T-helper 2 cell treated with Interferon-gamma antibody and Interleukin-4, amounts not matched to agents 100 ng/mL and 5 ng/mL, for 36 hours (primary cell): Measurements from ENCODE around the gene FARP1. TPM values are rescaled to one million over a fixed set of nuclear protein-coding genes. Genes with fewer than 3 reads are reported as not detected.

ENCODE experiments used
- intact Hi-C: fragments of 100-400 bp; cut with micrococcal nuclease; formaldehyde crosslinking; loops from one replicate; pipeline ENCODE4 v1.15.1; 2023
- total RNA-seq: library from RNA; stranded (reverse); gene quantifications from 2 replicates; pipeline ENCODE4 v1.2.3, GENCODE V29; 2022

FARP1 gene
- total RNA-seq, 1 donor from 2014 or later: 0.57 TPM

DNA sequence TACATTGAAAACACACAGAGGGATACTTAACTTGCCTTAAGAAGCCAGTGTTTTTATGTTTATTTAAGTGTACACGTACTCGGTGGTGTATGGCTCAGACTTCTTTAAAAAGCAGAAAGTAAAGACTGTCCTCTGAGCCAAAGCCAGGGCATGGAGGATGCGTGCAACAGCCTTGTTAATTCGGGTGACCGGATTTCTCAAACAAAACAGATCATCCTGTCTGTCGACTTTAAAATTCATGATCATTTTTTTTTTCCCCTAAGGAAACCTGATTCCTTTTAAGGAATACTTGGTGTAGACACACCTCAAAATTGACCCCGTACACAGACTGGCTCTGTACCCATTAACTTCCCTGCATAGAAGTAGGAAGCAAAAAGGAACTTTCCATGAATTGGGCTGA is 158.8 kb downstream of the FARP1 start:
- intact Hi-C loops: no loop called here

DNA sequence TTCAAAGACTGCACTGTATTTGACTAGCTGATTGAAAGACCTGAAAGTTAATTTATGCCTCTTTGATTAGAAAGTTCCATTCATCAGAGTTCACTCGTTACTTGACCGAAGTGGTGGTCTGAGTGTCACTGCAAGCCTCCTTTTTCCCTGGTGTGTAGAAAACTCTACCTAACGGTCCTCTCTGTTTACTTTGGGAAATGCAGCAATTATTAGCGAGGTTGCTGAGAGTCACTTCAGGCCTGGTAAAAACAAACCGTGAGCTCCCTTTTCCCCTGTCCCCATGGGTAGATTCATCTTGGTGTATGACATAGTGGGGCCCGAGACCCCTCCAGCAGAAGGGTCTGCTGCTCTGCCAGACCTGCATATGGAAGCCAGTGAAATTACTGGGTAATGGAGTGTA is 161.0 kb downstream of the FARP1 start:
- intact Hi-C loops: no loop called here

DNA sequence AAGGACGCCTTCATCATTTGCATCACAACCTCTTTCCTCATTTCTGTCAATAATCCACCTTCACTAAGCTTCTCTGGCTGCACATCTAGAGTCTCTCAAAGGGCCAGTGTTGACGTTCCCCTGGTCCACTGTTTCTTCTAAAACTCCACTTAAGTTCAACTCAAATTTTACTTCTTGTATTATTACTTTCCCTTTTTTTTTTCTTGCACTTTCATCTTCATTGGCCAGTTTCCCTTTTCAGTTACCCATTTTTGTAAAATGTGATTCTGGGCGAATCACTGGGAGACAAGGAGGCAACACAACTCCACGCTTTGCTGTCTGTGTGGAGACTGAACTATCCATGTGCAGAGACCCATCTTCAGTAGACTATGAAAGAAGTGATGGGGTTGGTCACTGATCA is 162.8 kb downstream of the FARP1 start:
- intact Hi-C loops: no loop called here

DNA sequence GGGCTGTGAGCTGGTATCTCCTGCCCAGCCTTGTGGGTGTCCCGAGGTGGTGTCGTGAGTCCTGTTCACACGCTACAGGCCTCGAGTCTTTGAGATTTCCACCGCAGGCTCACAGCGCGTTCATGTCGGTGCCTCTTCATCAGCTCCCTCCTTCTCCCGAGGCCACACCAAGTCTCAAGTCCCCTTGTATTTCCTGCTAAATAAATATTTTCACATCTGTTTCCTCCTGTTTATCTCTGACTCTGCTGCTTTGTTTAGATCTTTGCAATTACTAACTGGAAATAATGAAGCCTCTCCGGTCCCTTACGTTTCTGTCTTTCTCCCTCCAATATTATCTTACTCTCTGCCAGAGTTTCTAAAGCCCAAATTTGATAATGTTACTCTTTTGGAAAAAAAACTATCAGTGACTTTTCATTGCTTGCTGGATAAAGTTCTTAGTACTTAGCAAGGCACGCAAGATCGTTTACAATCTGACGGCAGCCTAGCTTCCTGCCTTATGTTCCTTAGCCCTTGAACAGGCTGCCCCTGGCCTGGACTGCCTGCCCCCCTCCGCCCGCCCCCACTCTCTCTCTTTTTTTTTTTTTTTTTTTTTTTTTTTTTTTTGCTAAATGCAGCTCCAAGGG is 164.7 kb downstream of the FARP1 start:
- intact Hi-C loops: no loop called here

DNA sequence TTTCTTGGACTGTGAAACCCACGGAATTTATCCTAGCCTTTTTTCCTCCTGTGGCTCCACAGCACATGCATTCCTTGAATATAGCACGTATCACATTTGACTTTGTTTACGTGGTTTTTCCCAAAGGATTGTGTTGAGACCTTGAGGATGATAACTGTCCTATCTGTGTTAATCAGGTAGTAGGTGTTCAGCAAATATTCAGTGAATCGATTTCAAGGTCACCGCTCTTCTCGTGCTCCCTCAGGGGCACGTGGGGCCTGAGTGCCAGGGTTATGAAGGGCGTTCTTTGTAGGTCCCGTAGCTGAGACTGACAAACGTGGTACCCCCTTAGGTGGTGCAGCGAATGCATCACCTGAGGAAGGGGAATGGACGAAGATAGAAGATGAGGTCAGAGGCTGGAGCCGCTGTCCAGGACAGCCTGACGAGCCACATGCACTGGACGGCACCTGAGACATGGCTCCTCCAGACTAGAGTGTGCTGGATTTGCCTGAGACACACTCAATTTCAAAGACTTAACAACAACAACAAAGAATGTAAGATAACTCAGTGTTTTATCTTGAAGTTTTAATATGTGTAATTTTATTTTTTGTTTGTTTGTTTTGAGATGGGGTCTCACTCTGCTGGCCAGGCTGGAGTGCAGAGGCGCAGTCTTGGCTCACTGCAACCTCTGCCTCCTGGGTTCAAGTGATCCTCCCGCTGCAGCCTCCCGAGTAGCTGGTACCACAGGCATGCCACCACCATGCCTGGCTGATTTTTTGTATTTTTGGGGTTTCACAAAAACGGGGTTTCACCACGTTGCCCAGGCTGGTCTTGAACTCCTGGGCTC is 165.4 kb downstream of the FARP1 start:
- intact Hi-C loops: no loop called here

DNA sequence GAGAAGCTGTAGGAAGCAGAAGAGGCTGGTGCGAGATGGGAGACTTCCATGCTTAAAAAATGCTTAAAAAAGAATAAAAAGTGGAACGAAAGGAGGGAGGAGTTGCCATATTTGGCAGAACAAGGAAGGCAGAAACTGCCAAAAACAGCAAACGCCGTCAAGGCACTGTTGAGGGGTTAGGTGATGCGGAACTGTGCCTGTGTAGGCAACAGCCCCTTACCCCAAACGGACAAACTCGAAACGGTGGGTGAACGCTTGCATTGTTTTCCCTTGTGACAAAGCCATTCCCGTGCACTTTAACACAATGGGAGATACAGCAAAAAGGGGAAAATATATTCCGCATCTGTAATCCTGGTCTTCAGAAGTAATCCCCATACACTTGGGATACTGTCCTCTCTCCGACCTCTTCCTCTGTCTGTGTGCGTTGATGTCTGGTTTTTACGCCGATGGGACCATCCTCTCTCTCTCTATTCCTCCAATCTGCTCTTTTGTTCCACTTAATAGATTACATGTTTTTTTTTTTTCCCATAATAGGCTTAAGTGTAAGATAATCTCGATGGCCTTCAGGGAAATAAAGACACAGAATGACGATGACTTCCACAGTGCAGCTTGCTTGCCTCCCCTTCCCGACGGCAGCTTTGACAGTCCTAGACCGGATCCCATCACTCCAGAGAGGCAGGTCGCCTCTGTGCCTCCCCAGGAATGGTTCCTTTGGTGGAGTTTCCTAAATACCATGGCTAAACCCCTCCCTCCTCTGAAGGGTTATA is 166.9 kb downstream of the FARP1 start:
- intact Hi-C loops: no loop called here

DNA sequence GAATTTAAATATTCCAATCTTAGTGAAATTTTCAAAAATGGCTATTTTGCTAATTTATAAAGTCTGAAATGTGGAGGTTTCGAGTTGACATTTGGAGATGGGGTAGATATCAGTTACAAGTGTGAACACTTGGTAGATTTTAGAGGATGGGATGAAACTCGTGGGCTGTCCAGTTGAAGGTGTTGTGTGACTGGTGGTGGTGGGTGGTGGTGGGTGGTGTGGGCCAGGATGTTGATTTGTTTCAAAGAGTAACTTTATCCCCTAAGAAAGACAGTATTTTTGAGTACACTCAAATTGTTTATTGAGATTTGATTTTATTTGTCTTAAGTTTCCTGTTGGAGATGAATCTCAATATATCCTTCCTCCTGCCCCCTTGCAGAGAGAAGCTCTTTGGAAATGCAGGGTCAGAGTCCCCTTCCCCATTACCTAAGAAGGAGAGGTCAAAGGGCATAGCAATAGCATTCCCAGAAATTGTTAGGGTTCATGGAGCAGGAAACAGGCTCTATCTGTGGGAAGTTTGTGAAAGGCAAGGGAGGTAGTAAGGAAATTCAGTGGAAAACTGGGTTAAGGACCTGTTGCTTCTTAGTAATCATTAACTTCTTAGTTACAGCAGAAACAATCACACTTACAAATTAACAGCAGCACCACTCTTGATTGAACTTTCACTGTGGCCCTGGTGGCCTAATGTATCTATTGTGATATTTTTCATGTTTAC is 167.7 kb downstream of the FARP1 start:
- intact Hi-C loops: no loop called here

DNA sequence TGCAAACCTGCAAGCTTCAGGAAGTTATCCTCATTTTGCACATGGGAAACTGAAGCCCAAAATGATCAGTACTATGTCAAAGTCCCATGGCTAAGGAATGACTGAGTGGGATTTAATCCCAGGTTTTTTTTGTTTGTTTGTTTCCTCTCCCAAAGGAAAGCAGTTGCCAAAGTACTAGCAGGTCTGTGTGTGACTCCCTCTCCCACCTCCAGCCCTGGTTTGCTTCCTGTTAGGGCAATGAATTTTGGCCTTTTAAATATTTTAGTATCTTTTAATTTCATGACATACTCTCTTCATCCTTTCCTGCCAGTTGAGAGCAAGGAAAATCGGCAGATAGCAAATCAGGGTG is 168.3 kb downstream of the FARP1 start:
- intact Hi-C loops: no loop called here

DNA sequence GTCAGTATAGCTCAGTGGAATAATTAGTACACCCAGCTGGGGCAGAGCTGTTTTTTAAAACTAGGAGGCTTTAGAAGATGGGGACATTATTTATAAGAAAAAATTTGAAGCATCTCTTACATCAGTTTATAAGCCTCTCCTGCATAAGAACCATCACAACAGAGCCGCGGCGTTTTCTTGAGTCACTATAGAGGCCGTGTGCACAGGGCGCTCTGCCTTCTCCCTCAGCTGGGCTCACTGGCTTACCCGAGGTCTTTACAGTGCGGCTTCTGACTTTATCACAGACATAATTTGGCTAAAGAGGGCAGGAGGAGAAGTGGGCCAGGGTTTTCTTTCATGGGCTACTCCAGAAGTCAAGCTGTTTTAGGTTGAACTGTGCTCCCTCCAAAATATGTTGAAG is 169.7 kb downstream of the FARP1 start:
- intact Hi-C loops: no loop called here

DNA sequence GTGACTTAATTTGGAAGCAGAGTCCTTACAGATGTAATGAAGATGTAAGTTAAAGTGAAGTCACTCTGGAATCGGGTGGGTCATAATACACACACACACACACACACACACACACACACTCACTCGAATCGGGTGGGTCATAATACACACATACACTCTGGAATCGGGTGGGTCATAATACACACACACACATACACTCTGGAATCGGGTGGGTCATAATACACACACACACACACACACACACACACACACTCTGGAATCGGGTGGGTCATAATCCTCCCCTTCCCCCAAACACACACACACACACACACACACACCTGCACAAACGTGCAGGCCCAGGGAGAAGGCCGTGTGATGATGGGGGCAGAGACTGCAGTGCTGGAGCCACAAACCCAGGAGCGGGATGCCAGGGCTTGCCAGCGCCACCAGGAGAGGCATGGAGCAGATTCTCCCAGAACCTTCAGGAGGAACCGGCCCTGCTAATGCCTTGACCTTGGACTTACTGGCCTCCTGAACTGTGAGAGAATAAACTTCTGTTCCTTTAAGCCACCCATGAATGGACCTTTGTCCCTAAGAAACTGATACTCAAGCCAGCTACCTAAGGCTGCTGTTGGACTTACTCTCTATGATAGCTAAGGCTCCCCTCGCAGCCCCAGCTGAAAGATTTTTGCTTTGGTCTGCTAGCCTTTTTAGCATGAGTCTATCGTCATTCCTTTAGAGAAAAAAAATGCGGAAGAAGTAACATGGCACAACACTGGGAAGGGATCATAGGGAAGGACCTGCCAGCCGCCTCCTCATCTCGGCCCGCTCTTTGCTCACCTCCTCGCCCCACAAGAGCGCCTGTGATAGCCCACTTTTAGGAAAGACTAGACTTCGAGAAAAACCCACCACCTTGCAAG is 170.4 kb downstream of the FARP1 start:
- intact Hi-C loops: no loop called here

DNA sequence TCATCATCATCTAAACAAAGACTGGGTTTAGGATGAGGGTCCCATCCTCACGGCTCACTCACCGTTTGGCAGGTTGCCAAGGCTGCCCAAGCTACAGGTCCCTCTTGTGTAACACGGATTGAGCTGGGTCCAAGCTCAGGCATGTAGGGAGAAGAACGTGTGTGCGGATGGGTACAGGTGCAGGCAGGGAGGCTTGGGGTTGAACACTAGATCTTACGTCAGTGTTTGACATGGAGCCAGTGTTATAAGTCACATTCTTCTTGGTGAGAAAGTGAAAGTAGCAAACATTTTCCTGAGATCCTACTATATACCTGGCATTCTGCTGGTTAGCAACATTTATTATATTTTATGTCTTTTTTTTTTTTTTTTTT is 171.0 kb downstream of the FARP1 start:
- intact Hi-C loops: no loop called here

DNA sequence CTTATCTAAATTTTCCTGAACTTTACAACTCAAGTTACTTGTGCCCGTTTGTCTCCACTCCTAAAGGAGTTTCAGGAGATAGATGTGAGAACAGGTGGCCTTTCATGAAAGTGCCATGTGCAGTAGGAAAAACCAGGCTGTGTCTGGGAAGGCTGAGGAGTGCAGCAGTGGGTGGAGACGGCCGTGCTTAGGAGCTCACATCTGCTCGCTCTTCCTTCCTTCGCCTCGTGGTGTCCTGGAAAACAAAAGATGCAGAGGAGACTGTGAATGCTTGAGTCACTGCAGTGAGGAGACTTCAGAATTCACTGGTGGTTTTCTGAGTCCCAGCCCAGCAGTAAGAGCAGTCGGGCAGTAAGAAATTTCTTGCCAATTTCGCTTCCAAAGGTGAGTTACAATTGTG is 172.6 kb downstream of the FARP1 start:
- intact Hi-C loops: no loop called here

DNA sequence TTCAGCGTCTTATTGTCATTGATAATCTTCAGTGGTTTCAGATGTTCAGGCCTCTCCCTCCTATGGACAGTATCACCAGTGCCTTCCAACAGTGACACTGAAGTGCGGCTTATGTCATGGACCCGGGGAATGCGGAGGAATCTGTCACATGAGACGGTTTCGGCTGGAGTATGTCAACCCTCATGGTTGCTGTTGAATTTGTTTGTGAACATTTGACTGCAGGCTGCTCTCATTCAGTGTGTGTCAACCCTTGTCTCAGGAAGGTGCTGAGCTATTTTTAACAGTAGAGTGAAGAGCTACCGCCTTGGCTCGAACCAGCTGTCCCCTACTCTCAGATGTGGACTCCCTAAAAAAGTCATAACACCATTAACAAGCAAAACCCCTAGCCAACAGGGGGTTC is 173.0 kb downstream of the FARP1 start:
- intact Hi-C loops: no loop called here

DNA sequence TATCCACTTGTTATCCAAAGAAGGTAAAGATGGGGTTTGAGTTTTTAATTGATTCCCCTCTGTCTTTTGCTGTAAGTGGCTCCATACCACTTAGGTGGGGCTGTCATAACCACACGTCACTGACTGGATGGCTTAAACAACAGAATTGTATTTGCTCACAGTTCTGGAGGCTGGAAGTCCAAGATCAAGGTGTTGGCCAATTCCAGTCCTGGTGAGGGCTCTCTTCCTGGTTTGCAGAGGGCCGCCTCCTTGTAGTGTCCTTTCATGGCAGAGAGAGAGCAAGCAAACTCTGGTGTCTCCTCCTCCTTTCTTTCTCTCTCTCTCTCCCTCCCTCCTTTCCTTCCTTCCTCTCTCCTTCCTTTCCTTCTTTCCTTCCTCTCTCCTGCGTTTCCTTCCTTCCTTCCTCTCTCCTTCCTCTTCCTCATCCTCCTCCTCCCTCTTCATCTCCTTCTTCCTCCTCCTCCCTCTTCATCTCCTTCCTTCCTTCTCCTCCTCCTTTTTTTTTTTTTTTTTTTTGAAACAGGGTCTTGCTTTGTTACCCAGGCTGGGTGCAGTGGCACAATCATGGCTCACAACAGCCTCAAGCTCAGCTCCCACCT is 174.8 kb downstream of the FARP1 start:
- intact Hi-C loops: no loop called here

DNA sequence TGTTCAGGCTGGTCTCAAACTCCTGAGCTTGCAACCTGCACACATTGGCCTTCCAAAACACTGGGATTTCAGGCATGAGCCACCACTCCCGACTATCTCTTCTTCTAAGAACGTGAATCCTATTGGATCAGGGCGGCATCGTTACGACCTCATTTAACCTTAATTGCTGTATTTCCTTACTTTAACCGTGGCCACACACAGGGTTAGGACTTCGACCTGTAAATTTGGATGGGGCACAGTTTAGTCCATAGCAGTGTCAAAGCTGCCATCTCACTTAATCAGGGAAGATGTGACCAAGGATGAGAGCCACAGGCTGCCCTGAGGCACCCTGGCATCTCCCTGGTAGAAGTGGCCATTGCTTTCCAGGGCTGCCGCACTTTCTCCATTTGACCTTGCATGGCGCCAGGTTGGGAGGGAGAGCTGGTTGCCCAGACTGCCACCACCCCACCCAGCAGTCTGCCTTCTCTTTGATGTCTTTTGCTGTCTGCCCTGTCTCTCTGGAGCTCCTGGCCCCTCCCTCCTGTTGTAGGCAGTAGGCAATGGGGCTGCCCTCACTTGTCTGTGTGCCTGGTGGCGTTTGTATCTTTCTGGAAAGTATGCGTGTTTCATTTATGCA is 175.5 kb downstream of the FARP1 start:
- intact Hi-C loops: no loop called here

DNA sequence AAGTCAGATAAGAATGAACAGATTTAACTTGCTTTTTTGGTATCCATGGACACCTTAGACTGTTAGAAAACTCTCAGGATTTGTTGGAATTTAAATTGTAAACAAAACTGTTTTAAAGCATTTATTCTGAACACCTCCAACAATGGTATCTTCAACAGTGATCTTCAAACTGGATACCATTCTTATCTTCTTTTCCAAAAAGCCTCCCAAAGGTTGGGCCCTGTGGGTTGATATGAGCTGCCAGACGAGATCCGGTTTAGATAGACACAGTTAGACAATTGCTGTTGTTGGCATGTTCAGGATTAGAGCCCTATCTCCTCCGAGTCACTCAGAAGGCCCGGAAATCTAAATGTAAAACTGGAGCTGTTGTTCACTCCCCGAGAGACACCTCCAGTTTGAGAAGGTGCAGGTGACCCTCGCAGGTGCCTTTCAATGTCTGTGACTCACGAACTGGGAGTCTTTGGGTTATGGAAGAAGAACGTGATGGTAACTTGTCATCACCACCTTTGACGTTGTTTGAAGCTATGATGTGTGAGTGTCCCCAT is 177.7 kb downstream of the FARP1 start:
- intact Hi-C loops: no loop called here

DNA sequence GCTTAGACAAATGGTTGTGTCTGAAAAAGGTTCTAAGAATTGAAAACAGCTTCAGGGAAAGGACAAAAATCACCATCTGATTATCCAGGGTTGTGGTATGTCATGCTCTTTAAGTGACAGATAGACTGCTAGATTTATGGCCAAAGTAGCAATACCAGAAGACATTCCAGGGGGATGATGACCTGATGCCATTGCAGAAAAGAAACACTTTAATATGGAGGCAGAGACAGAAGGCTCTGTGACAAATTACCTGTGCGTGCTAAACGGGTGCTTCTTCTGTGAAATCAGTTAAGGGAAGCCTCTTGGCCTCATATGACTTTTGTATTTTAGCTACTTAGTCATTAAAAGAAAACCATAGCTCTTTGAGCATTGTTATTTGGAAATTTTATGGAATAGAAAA is 178.5 kb downstream of the FARP1 start:
- intact Hi-C loops: no loop called here

DNA sequence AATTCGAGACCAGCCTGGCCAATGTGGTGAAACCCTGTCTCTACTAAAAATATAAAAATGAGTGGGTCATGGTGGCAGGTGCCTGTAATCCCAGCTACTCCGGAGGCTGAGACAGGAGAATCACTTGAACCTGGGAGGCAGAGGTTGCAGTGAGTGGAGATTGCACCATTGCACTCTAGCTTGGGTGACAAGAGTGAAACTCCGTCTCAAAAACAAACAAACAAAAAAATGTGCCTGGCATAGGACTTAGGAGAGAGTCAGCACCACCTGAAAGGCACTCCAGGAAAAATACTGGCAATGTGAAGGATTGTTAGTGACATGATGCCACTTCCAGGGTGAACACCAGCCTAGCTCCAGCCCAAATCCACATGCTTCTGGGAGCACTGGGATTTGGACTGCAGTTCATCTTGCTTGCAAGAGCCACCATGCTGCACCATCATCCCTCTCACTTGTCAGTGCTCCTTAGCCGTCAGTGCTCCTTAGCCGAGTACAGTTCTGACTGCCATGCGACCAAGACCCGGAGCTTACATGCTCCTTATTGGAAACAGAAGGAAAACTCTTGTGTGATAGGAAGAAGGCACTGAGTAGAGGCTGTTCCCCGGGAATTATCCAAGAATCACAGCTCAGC is 179.3 kb downstream of the FARP1 start:
- intact Hi-C loops: no loop called here

DNA sequence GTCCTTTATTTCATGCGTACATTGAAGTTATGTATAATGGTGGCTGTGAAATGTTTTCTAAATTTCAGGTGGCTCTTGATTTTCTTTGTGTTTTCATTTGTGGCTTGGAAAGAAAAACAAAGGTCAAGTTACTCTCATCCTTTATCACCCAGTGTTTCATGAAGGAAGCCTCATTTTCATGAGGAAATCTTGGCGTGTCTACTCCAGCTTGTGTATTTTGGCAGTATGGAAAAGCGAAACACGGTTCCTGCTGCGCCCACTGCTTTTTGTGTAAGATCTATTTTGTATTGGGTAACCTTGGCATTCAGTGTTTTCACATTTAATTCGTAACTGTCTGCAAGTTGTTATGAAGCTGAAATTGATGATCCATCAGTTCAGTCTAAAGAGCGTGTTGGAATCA is 181.2 kb downstream of the FARP1 start:
- intact Hi-C loops: no loop called here
